GM18502 (cell line): ENCODE results near the gene LAYN.

ENCODE experiments used
- ATAC-seq: cut with Tn5 transposase; IDR thresholded peaks from one replicate; pipeline ENCODE4 v1.9.1; 2021; ENCODE audit warnings: mild to moderate bottlenecking; ENCODE audit not compliant: unreplicated experiment, poor library complexity

LAYN gene, protein sequence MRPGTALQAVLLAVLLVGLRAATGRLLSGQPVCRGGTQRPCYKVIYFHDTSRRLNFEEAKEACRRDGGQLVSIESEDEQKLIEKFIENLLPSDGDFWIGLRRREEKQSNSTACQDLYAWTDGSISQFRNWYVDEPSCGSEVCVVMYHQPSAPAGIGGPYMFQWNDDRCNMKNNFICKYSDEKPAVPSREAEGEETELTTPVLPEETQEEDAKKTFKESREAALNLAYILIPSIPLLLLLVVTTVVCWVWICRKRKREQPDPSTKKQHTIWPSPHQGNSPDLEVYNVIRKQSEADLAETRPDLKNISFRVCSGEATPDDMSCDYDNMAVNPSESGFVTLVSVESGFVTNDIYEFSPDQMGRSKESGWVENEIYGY

GRCh38 chr11:111540114-111540936 is at the start of gene LAYN:
LAYN (plus strand) TSS chr11:111540720; CDS start chr11:111540844, 124 bp downstream.
- no peak for ATAC-seq

GRCh38 chr11:111494040-111494439 is 46.5 kb upstream of the LAYN start:
- ATAC-seq = no peak

DNA sequence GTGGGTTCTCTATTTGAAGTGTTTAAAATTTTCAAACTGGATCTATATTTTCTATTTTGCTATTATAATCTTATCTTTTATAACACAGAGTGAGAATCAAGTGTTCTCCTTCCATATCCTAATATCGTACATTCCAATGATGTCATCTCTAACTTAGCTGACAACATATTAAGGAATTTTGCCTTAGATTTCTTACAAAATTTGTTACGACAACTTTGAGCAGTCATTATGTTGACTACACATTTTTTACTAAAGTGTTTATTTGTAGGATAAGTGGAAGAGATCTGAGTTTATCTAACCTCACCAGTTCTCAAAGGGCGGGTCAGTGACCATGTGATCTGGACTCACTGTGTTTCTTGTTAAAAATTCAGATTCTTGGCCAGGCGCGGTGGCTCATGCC is 41.0 kb upstream of the LAYN start:
- no peak for ATAC-seq

GRCh38 chr11:111500481-111500880 is 40.0 kb upstream of the LAYN start:
- ATAC-seq = no peak

DNA sequence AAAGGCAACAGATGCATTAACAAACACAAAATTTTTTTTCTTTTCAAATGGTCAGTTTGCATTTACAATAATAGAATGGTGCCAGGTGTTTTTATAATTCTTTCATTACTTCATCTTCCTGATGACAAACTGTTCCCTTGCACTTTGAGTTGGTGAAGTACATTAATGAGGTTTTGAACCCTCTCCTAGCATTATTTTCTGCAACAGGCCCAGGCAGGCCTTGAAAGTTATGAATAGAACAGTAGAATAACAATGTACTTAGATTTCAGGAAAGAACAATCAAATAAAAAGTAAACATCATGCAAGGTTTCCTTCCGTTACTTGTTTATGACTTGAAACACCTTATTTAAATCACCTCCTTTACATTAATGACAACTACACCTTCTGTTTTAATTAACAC is 37.9 kb upstream of the LAYN start:
- ATAC-seq = no peak

GRCh38 chr11:111510311-111510710 is 30.2 kb upstream of the LAYN start:
- no peak for ATAC-seq

DNA sequence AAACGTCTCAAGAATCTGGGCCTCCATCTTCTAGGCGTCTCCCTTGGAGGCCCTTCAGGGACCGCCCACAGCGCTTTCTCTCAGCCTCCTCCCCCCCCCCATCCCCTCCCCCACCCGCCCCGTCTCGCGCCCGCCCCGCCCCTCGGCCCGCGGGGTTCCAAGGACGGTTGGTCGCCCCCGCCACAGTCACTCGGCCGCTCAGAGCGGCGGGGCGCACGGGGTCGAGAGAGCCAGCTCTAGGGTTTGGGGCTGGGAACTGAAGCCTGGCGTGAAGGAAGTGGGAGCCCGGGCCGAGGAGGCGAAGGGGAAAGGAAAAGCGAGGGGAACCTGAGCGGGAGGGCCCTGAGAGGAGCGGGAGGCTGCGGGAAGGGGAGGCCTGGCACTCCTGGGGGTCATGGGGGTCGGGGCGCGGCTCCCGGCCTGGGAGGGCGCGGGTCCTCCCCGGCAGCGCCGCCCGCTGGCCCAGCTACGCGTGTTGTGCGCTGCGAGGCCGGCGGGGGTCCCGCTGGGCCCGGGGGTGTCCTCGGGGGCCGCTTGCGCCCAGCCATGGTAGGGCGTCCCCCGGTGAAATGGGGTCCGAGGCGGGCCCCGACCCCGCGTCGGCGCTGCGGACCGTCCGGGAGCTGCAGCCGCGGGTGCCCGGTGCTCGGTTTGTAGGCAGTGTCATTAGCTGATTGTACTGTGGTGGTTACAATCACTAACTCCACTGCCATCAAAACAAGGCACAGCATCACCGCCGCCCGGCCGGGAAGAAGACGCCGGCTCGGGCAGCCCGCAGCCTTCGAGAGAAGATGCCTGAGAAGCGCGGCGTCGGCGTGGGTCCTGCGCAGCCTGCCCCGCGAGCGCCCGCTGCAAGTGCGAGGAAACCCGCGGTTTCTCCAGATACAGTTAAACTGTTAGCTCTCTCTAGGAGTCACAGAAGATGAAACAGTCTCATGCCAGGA is 28.0 kb upstream of the LAYN start, which contains the start of gene BTG4:
BTG4 (minus strand) TSS at position 91 of the 944 bp plus-strand sequence. CDS start 13,610 bp downstream, outside the sequence.
- ATAC-seq = no peak

GRCh38 chr11:111513240-111513605 is 27.3 kb upstream of the LAYN start:
- ATAC-seq = no peak

GRCh38 chr11:111514216-111515031 is 26.1 kb upstream of the LAYN start, which contains the start of gene HOATZ:
HOATZ (plus strand) TSS chr11:111514778; CDS start chr11:111514785, 7 bp downstream.
- ATAC-seq = no peak

- no peak for ATAC-seq
Measured at GRCh38 chr11:111515591-111515990, 24.9 kb upstream of the LAYN start.

GRCh38 chr11:111518668-111519067 is 21.9 kb upstream of the LAYN start:
- no peak for ATAC-seq

DNA sequence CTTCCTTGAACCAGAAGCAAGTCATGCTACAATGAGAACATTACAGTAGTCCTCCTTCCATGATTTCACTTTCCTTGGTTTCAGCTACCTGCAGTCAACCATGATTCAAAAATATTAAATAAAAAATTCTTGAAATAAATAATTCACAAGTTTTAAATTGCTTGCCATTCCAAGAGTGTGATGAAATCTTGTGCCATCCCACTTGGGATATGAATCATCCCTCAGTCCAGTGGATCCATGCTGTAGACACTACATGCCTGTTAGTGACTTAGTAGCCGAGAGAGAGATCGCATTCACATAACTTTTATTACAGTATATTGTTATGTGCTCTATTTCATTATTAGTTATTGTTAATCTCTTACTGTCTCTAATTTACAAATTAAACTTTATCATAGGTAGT is 20.0 kb upstream of the LAYN start:
- no peak for ATAC-seq

DNA sequence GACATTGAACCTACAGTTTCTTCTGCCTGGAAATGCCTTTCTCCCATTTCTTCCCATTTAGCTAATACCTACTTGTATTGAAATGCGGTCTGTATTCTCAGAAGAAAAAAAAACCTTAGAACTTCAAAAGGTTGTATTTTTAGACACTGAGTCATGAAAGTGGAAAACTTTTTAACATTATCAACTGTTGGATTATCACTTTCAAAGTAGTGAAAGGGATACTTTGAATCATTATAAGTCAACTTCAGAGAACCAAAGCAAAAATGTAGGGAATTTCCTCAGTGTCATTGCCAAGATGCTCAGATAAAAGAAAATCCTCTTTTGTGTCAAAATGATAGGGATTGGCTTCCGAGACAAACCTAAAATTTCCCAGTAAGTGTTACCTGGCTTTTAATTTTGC is 19.4 kb upstream of the LAYN start:
- ATAC-seq = no peak

- ATAC-seq = no peak
Measured at GRCh38 chr11:111522426-111522825, 18.1 kb upstream of the LAYN start.

DNA sequence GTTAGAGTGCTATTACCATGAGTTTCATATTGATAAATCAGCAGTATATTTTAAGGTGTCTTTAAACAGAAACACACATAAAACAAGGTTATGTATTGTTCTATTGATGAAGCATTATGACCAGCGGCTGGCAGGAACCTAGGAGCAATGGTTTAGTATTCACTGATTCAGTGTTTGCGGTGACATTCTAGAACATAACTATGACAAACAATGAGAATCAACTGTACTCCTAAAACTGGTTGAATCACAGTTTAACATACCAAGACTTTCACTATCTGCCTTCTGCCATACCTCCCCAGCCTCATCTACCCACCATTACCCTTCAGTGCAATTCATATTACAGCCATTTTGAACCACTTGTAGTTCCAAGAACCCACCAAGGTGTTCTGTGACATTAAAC is 17.2 kb upstream of the LAYN start:
- ATAC-seq = no peak

DNA sequence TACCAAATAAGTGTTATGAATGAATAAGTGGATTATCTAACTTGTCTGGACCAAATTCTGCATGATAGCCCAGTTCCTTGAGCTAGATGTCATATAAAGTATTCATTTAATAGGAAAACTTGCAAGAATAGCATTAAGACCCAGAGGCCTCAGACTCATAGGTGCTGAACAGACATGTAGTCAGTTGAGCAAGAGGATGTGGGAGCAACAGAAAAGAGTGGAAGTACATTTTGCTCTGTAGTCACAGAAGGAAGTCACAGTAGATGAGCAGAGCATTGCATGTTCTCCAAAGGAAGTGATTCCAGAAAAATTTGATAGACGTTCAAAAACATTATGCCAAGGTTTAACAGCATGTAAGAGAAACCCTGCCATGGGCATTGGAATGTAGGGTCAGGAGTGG is 16.5 kb upstream of the LAYN start:
- no peak for ATAC-seq

GRCh38 chr11:111525456-111525855 is 15.1 kb upstream of the LAYN start:
- no peak for ATAC-seq

DNA sequence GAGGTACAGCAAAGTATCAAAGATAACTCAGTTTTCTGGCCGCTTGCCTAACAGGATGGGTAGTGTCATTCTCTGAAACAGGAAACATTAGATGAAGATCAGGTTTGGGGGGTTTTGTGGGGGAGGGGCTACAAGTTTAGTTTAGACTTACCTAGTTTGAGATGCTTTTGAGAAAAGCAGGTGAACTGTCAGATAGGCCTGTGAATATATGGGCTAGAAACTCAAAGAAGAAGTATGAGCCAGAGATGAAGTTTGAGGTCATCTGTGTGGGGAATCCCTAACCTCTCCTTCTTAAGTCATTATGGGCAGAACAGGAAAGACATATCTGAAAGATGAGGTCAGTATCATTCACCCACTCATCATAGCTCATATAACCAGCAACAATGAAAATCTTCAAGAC is 14.0 kb upstream of the LAYN start:
- ATAC-seq = no peak

GRCh38 chr11:111527279-111527678 is 13.2 kb upstream of the LAYN start:
- ATAC-seq = no peak
